ENCODE measurements around the gene UTP25.
A peak's percentile ranks its signal among the peaks of the same experiment; 100 is the strongest.
"Not testable (repeated sequence)": the region's sequence is repeated elsewhere in the genome, so short reads cannot be mapped to it uniquely, and the experiment has no call there.

The UTP25 gene

GRCh38 chr1:209827384-209828262, at the start of gene UTP25:
Gene UTP25, plus strand, starts transcription at chr1:209827972. Its CDS starts 92 bp downstream, at chr1:209828064.
- peak; percentile 88 for DNase-seq (ENCODE audit: low read depth)

GRCh38 chr1:209778102-209778501, 49.7 kb upstream of the UTP25 start:
- DNase-seq (ENCODE audit: low read depth): no peak

GRCh38 chr1:209780268-209780667, 47.5 kb upstream of the UTP25 start:
- no peak for DNase-seq (ENCODE audit: low read depth)

DNA sequence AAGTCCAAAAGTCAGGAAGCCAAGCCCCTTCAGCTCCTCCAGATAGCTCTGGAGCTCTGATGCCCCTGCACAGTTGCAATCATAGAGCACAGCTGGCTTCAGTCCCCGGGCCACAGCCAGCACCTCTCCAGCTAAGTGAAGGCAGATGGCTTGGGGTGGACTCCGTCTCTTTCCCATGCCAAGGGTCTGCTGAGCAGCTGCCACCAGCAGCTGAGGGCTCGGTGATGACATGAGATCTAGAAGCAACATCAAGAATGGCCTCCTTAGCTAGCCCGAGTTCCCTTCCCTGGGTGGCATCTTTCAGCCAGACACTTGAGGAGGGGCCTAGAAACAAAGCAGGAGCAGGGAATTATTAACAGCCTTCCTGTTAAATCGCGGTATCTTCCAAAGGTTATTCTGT, 44.4 kb upstream of the UTP25 start:
- DNase-seq (ENCODE audit: low read depth): no peak

DNA sequence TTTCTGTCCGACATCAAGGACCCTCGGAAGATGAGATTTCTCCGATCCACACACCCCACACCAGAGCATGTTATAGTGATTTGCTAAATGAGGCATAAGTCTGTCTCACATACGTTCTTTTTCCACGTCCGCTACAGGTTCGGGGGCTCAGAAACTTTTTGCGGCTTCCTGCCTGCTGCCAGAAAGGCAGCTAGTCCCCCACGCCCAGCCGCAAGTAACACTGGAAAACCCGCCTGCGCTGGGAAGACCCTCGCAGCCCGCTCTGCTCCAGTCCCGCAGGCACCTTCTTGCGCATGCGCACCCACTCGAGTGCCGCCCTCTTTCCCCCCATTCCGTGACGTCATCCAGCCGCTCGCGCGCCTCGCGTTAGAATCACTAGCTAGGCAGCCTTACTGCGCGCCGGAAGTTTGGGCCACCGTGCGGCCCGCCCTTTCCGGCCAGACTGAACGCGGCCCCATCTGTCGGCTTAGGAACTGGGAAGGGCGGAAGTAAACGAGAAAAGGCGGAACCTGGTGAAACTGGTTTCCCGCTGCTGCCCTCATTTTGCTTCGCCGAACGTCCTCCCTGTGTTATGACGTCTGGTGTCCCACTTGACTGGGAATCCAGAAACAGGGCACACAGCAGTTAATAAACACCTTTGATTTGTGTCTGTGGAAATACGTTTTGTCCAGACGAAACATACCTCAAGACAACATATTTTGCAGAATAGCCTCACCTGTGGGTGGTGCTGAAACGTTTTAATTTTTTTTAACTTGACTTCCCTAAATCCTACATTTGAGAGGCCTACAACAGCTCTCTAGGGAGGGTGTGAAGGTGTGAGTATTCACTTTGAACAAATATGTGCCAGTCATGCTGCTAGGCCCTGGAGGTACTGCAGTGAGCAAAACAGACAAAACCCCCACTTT, 43.3 kb upstream of the UTP25 start, which contains the start of gene C1orf74:
TSS of gene C1orf74 (minus strand) at position 295 of the 905 bp plus-strand sequence. CDS start 925 bp downstream, outside the sequence.
- peak; percentile 100 for DNase-seq (ENCODE audit: low read depth)

DNA sequence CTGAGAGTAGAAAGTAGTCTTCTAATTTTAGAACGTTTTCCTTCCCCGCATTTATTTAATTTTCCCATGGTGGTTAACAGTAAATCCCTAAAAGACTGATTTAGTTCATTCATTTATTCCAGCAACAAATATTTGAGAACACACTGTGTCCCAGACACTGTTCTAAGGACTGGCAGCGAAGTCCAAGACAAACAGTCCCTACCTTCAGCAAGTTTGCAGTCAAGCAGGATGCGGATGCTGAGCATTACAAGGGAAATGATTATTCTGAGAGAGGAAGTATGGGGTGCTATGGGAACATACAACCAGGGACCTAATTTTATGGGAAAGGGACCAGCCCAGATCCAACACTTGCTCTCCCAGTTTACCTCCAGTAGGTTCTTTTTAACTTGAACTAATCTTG, 42.2 kb upstream of the UTP25 start:
- no peak for DNase-seq (ENCODE audit: low read depth)

- no peak for DNase-seq (ENCODE audit: low read depth)
Observed at GRCh38 chr1:209786146-209786545, 41.6 kb upstream of the UTP25 start.

- no peak for DNase-seq (ENCODE audit: low read depth)
Observed at GRCh38 chr1:209787551-209787950, 40.2 kb upstream of the UTP25 start.

DNA sequence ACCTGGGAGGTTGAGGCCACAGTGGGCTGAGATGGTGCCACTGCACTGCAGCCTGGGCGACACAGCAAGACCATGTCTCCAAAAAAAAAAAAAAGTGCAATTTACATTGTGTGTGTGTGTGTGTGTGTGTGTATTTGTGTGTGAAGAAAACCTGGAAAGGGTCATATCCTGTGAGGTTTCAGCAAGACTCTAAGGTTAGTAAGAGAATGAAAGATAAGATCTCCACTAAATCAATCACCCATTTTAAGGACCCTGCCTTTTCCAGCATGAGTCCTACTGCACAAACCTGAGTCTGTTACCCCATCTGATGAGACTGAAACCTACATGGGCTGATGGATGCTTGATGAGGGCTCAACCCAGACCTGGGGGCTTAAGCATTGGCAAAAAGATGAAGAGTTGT, 38.5 kb upstream of the UTP25 start:
- DNase-seq (ENCODE audit: low read depth): no peak

GRCh38 chr1:209790286-209791193, 37.2 kb upstream of the UTP25 start:
- DNase-seq (ENCODE audit: low read depth): no peak

GRCh38 chr1:209791920-209792319, 35.9 kb upstream of the UTP25 start:
- DNase-seq (ENCODE audit: low read depth): no peak

GRCh38 chr1:209793711-209794110, 34.1 kb upstream of the UTP25 start:
- not testable (repeated sequence) for DNase-seq (ENCODE audit: low read depth)

DNA sequence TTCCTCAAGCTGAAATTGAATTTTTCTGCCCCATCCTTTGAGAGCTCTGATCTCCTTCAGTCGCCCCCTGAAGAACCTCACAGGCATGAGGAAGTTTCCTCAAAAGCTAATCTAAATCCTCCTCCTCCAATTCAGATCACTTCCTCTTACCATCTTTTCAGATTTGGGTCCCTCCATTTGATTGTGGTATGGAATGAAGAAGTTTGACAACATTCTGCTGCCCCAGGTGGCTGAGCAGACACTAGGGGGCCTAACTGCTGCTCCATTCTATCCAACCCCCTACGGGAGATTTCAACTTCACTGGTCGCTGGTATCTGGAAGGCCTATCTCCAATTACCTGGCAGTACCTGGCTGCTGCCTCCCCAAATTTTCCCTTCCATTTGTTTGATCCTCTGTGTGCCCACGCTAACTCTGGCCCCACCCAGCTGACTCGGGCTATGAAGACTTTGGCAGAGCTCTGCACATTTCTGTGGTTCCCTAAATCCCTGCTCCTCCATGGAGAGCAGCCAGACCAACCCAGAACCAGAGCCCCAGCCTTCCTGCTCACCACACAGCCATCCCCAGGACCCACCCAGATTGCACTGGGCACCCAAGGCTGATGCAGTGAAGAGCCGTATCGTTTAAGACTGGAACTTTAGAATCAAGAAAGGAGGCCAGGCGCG, 29.7 kb upstream of the UTP25 start:
- no peak for DNase-seq (ENCODE audit: low read depth)

DNA sequence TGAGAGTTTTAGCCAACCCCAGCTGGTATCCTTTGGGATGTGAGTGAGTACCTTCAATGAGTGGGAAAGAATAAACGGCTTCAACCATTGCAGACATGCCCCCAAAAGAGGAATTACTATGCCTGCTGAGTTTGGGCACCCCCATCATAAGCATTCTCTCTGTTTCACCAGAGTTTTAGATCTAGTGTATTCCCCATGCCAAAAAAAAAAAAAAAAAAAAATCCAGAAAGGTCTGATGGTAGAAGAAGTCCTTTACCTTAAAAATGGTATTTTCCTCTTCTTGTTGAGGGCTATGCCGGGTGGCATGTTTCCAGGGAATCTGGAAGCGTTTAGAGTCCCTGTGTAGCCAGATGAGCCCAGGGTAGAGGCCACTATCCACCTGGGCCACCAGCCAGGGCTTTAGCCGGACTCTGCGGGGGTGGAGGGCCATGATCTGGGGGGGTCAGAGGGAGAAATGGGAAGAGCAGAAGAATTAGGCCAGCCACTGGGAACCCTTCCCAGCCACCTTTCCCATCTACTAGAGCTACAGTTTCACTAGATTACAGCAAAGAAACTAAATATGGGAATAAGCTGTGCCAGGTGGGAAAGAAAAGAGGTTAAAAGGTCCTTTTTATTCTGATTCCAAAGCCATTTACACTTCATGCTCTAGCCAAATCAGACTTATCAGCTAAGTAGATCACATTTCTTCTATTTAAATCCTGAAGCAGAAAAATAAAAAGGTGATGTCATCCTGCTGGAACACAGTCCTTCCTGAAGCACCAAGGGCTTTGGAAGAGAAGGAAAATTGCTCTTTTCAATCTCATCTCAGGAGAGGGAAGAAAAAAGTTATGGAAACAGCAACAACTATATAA, 26.6 kb upstream of the UTP25 start:
- DNase-seq (ENCODE audit: low read depth): no peak

GRCh38 chr1:209802117-209802779, 25.5 kb upstream of the UTP25 start:
- DNase-seq (ENCODE audit: low read depth): no peak

GRCh38 chr1:209802780-209803152, 25.0 kb upstream of the UTP25 start:
- no peak for DNase-seq (ENCODE audit: low read depth)

DNA sequence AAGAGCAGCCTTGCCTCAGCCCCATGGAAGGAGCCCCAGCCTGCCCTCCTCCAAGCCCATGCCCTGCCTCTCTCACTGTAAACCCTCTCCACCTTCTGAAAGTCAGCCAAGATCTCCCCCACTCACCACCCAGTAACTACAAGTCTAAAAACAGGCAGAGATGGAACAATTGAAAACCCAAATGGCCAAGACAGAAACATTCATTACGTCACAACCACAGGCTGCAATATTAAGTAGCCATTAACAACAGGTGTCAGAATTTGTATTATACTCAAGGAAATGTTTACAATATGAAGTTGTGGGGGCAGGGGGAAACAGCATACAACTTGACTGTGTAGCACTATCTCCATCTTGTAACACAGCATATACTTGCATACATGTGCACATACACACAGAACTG, 24.2 kb upstream of the UTP25 start:
- no peak for DNase-seq (ENCODE audit: low read depth)

DNA sequence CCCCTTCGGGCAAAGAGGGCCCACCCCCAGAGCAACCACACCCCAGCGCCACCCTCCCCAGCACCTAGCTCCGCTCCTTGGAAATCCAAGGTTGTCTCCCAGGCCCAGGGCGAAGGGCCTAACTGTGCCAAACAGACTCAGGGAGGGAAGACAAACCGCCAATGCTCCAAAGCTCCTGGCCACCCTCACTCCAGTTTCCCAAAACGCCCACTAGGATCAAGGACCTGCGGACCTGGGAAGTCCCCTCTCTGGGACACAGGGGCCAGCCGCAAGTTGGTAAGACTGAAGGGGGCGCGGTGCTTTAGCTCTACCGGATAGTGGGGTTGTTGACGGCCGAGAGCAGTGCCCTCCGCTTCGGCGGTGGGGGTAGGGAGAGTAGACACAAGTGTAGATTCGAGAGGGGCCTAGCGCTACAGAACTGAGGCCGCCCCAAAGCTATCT, 22.4 kb upstream of the UTP25 start:
- DNase-seq (ENCODE audit: low read depth): no peak

- DNase-seq (ENCODE audit: low read depth): no peak
Observed at GRCh38 chr1:209805875-209806760, 21.7 kb upstream of the UTP25 start, which contains the start of gene IRF6. Gene IRF6, minus strand, starts transcription at chr1:209806142. Its CDS starts 4,729 bp downstream, at chr1:209801413.
